HepG2 (cell line): ENCODE data around the gene ALDOA. TPM values are rescaled to one million over a fixed set of nuclear protein-coding genes. Genes with fewer than 3 reads are reported as not detected.

Experiments used
- DNMT3B ChIP-seq: conservative IDR thresholded peaks from 2 replicates; pipeline ENCODE4 v1.6.1; 2016; ENCODE audit warnings: missing biosample characterization, control low read depth
- EHMT2 ChIP-seq: fragments of 200-600 bp; sonication (generic); IDR thresholded peaks from 2 replicates; pipeline ENCODE4 v1.7.0; 2017; ENCODE audit warnings: antibody characterized with exemption, low read depth, low read length, borderline replicate concordance
- ELF1 ChIP-seq: sonication (generic); formaldehyde crosslinking; IDR thresholded peaks from 2 replicates; pipeline ENCODE4 v1.4.0; 2020; ENCODE audit warnings: missing genetic modification reagents
- HMG20B ChIP-seq: conservative IDR thresholded peaks from 2 replicates; pipeline ENCODE4 v1.6.1; 2016; ENCODE audit warnings: missing genetic modification reagents, missing compliant biosample characterization
- HOXA5 ChIP-seq: sonication (generic); formaldehyde crosslinking; IDR thresholded peaks from 2 replicates; pipeline ENCODE4 v1.4.0; 2020; ENCODE audit warnings: missing genetic modification reagents
- HOXA7 ChIP-seq: sonication (generic); formaldehyde crosslinking; IDR thresholded peaks from 2 replicates; pipeline ENCODE4 v1.8.1; 2022; ENCODE audit warnings: mild to moderate bottlenecking, missing genetic modification reagents, moderate library complexity
- KLF11 ChIP-seq: IDR thresholded peaks from 2 replicates; pipeline ENCODE4 v1.6.1; 2016; ENCODE audit warnings: missing compliant biosample characterization
- MAFG ChIP-seq: sonication (generic); formaldehyde crosslinking; IDR thresholded peaks from 2 replicates; pipeline ENCODE4 v1.5.1; 2020; ENCODE audit warnings: mild to moderate bottlenecking, missing genetic modification reagents
- NAIF1 ChIP-seq: sonication (generic); formaldehyde crosslinking; IDR thresholded peaks from 2 replicates; pipeline ENCODE4 v1.5.0; 2020; ENCODE audit warnings: mild to moderate bottlenecking, missing genetic modification reagents, borderline replicate concordance
- NR2C2 ChIP-seq: sonication (generic); formaldehyde crosslinking; IDR thresholded peaks from 2 replicates; pipeline ENCODE4 v1.4.0; 2020; ENCODE audit warnings: missing genetic modification reagents, mild to moderate bottlenecking, moderate library complexity, borderline replicate concordance
- POLR2G ChIP-seq: fragments of 200-400 bp; formaldehyde crosslinking; IDR thresholded peaks from 2 replicates; pipeline ENCODE4 v1.6.1; 2018; ENCODE audit warnings: mild to moderate bottlenecking, low read depth, low read length, moderate library complexity
- THYN1 ChIP-seq: sonication (generic); formaldehyde crosslinking; IDR thresholded peaks from 2 replicates; pipeline ENCODE4 v1.8.1; 2023; ENCODE audit warnings: low read depth, mild to moderate bottlenecking, moderate library complexity, missing genetic modification reagents, borderline replicate concordance
- ZBTB7A ChIP-seq: sonication (generic); formaldehyde crosslinking; IDR thresholded peaks from 2 replicates; pipeline ENCODE4 v1.8.0; 2022; ENCODE audit warnings: mild to moderate bottlenecking, missing genetic modification reagents
- ZNF225 ChIP-seq: sonication (generic); formaldehyde crosslinking; IDR thresholded peaks from 2 replicates; pipeline ENCODE4 v1.4.0; 2020; ENCODE audit warnings: mild to moderate bottlenecking, missing genetic modification reagents
- ZNF282 ChIP-seq: fragments of 450-650 bp; IDR thresholded peaks from 2 replicates; pipeline ENCODE4 v1.6.1; 2018; ENCODE audit not compliant: partially characterized antibody
- ZNF441 ChIP-seq: sonication (generic); formaldehyde crosslinking; IDR thresholded peaks from 2 replicates; pipeline ENCODE4 v1.7.0; 2021; ENCODE audit warnings: missing genetic modification reagents, borderline replicate concordance
- ZNF639 ChIP-seq: conservative IDR thresholded peaks from 2 replicates; pipeline ENCODE4 v1.6.1; 2018; ENCODE audit warnings: missing genetic modification reagents
- ZNF670 ChIP-seq: sonication (generic); formaldehyde crosslinking; IDR thresholded peaks from 2 replicates; pipeline ENCODE4 v1.8.0; 2022; ENCODE audit warnings: mild to moderate bottlenecking, missing genetic modification reagents, borderline replicate concordance
- ZNF703 ChIP-seq: sonication (generic); formaldehyde crosslinking; IDR thresholded peaks from 2 replicates; pipeline ENCODE4 v1.5.1; 2020; ENCODE audit warnings: missing genetic modification reagents, mild to moderate bottlenecking, moderate library complexity, borderline replicate concordance
- ZNF746 ChIP-seq: sonication (generic); formaldehyde crosslinking; IDR thresholded peaks from 2 replicates; pipeline ENCODE4 v1.8.0; 2022; ENCODE audit warnings: mild to moderate bottlenecking, missing genetic modification reagents
- ZNF773 ChIP-seq: sonication (generic); formaldehyde crosslinking; IDR thresholded peaks from 2 replicates; pipeline ENCODE4 v1.4.0; 2020; ENCODE audit warnings: missing genetic modification reagents, borderline replicate concordance
- ZNF883 ChIP-seq: sonication (generic); formaldehyde crosslinking; IDR thresholded peaks from 2 replicates; pipeline ENCODE4 v1.5.1; 2020; ENCODE audit warnings: mild to moderate bottlenecking, missing genetic modification reagents; ENCODE audit errors: not compliant biosample characterization
- polyA plus RNA-seq, 8 experiments: library from polyadenylated mRNA; depleted of rRNA in 3 of 8; stranded (reverse) in 7 of 8; unstranded in 1 of 8; fragments of >200 nt; fragmentation: Illumina TruSeq in 4 of 8; extraction: Trizol in 4 of 8; gene quantifications; 2 replicates each; pipeline versions ENCODE4 v1.2.1 to v1.2.3, GENCODE V29; 2011 to 2016; ENCODE audit warnings: low read depth in 4 of 8, missing spikeins in 1 of 8, mixed read lengths in 1 of 8; ENCODE audit not compliant: insufficient read depth in 1 of 8
- total RNA-seq, 5 experiments: library from RNA; depleted of rRNA; stranded (reverse); fragments of >200 nt; fragmentation: Illumina TruSeq; extraction: Trizol; gene quantifications; 2 replicates each; pipeline ENCODE4 v1.2.3, GENCODE V29; 2016; ENCODE audit warnings: low read depth in 1 of 5
- TF ChIP-seq, protein P1 (sequence below): IDR thresholded peaks from 2 replicates; pipeline ENCODE4 v1.6.1; 2016; ENCODE audit warnings: low read depth, borderline replicate concordance
- TF ChIP-seq, protein P2 (sequence below): sonication (generic); formaldehyde crosslinking; conservative IDR thresholded peaks from 2 replicates; pipeline ENCODE4 v1.4.0; 2020; ENCODE audit warnings: mild to moderate bottlenecking, missing genetic modification reagents, moderate library complexity

The ALDOA gene
- total and polyA plus RNA-seq, 2 of the 13 experiments (the other 11 are each of a cell fraction or from before 2014, with no cell fraction given): 925 to 1,884 TPM

GRCh38 chr16:30092373-30093010 is 26.9 kb downstream of the ALDOA start (continued):
- no peak for TF ChIP-seq ZNF639 (CRISPR knock-in tag)
- TF ChIP-seq DNMT3B (CRISPR knock-in tag): no peak
- TF ChIP-seq ZNF883 (CRISPR knock-in tag): no peak
- TF ChIP-seq ZNF746: peak; percentile 31; the same call in 1 of the 2 replicates
- TF ChIP-seq HOXA7: no peak
- TF ChIP-seq HMG20B (CRISPR knock-in tag): peak; percentile 28; the same call in 1 of the 2 replicates
- peak; percentile 90; the same call in 1 of the 2 replicates for TF ChIP-seq ZBTB7A (CRISPR knock-in tag)
- TF ChIP-seq EHMT2: no peak
- no peak for TF ChIP-seq POLR2G
- TF ChIP-seq HOXA5 (CRISPR knock-in tag): peak; percentile 19; the same call in 1 of the 2 replicates
- peak; percentile 55; the same call in 1 of the 2 replicates for TF ChIP-seq ELF1 (CRISPR knock-in tag)
- TF ChIP-seq MAFG (CRISPR knock-in tag): no peak
- TF ChIP-seq ZNF670 (CRISPR knock-in tag): no peak
- TF ChIP-seq NR2C2: no peak; the same call in none of the 2 replicates
- TF ChIP-seq, protein P1, sequence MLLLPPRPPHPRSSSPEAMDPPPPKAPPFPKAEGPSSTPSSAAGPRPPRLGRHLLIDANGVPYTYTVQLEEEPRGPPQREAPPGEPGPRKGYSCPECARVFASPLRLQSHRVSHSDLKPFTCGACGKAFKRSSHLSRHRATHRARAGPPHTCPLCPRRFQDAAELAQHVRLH (CRISPR knock-in tag): peak; percentile 79; the same call in 1 of the 2 replicates
- TF ChIP-seq, protein P2, sequence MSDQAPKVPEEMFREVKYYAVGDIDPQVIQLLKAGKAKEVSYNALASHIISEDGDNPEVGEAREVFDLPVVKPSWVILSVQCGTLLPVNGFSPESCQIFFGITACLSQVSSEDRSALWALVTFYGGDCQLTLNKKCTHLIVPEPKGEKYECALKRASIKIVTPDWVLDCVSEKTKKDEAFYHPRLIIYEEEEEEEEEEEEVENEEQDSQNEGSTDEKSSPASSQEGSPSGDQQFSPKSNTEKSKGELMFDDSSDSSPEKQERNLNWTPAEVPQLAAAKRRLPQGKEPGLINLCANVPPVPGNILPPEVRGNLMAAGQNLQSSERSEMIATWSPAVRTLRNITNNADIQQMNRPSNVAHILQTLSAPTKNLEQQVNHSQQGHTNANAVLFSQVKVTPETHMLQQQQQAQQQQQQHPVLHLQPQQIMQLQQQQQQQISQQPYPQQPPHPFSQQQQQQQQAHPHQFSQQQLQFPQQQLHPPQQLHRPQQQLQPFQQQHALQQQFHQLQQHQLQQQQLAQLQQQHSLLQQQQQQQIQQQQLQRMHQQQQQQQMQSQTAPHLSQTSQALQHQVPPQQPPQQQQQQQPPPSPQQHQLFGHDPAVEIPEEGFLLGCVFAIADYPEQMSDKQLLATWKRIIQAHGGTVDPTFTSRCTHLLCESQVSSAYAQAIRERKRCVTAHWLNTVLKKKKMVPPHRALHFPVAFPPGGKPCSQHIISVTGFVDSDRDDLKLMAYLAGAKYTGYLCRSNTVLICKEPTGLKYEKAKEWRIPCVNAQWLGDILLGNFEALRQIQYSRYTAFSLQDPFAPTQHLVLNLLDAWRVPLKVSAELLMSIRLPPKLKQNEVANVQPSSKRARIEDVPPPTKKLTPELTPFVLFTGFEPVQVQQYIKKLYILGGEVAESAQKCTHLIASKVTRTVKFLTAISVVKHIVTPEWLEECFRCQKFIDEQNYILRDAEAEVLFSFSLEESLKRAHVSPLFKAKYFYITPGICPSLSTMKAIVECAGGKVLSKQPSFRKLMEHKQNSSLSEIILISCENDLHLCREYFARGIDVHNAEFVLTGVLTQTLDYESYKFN (CRISPR knock-in tag): peak; percentile 68
- no peak; the same call in 1 of the 2 replicates for TF ChIP-seq NAIF1 (CRISPR knock-in tag)
- TF ChIP-seq ZNF225 (CRISPR knock-in tag): no peak
- TF ChIP-seq ZNF282: no peak
- TF ChIP-seq ZNF441 (CRISPR knock-in tag): 0 out of 2 replicates have a peak, but pooled peaks have one; percentile 39
- TF ChIP-seq ZNF773 (CRISPR knock-in tag): no peak
- TF ChIP-seq THYN1 (CRISPR knock-in tag): no peak
- TF ChIP-seq KLF11 (CRISPR knock-in tag): no peak
- no peak; the same call in 1 of the 2 replicates for TF ChIP-seq ZNF703 (CRISPR knock-in tag)
